Measurements from ENCODE around the gene SLC35E2B. TPM values are rescaled to one million over a fixed set of nuclear protein-coding genes. Genes with fewer than 3 reads are reported as not detected.
A peak's percentile ranks its signal among the peaks of the same experiment; 100 is the strongest.
"Not testable (repeated sequence)": the region's sequence is repeated elsewhere in the genome, so short reads cannot be mapped to it uniquely, and the experiment has no call there.

SLC35E2B gene
- polyA plus RNA-seq, 3 donors = 12.2 to 29.2 (median 17.7) TPM

DNA sequence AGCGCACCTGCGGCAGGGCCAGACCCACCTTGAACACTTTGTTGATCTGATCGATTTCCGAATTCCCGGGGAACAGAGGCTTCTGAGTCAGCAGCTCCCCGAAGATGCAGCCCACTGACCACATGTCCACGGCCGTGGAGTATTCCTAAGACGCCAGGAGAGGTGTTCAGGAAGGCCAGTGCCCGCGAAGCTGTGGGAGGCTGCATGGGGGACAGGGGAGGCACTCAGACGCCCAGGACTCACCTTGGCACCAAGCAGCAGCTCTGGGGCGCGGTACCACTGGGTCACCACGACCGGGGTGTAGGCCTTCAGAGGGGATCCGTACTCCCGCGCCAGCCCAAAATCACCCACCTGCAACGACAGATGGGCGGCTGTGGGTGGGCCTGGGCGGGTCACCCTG is 11.2 kb upstream of the SLC35E2B start:
- no peak overlapping the region for H3K27ac ChIP-seq (ENCODE audit: low read depth in 1 of 2, low read length in 2 of 2)
- peaks cover 21 to 23% of the 10 kb centered on the region in 2 donors for H3K36me3 ChIP-seq (replicated peaks in 1 of 2; ENCODE audit: control insufficient read depth in 1 of 2, insufficient read depth in 2 of 2, low read length in 2 of 2)
- H3K4me3 Mint-ChIP-seq = no peak overlapping the region
- peaks cover 0 to 3% of the 10 kb centered on the region in 2 donors for H3K27me3 ChIP-seq (ENCODE audit: control insufficient read depth in 2 of 2, insufficient read depth in 2 of 2, low read length in 2 of 2)
- no peak overlapping the region for H3K4me2 ChIP-seq (replicated peaks; ENCODE audit: extremely low read depth, low read length, poor library complexity, severe bottlenecking)
- peaks cover 3% of the 10 kb centered on the region in 3 donors for H3K27me3 Mint-ChIP-seq (ENCODE audit: low read depth in 3 of 3)
- peak overlapping the region in 1 of 7 donors; percentile 43 for H3K27ac Mint-ChIP-seq
- H3K4me1 ChIP-seq (ENCODE audit: control insufficient read depth in 1 of 2, insufficient read depth in 2 of 2, low read length in 2 of 2) = no peaks in the 10 kb centered on the region
- no peak for DNase-seq
- no peaks in the 10 kb centered on the region for H3K79me2 ChIP-seq (ENCODE audit: insufficient read depth, low read length)
- no peaks in the 10 kb centered on the region for H4K20me1 ChIP-seq (ENCODE audit: insufficient read depth, low read length)
- H3K4me3 ChIP-seq (replicated peaks in 1 of 3; ENCODE audit: low read depth in 2 of 3, low read length in 3 of 3) = no peak overlapping the region
- 96% methylated on average over 17 of the region's 22 CpGs for WGBS (ENCODE audit: insufficient coverage)
- H3K9me3 ChIP-seq (replicated peaks in 1 of 2; ENCODE audit: control insufficient read depth in 1 of 2, insufficient read depth in 1 of 2, low read length in 2 of 2) = no peaks in the 10 kb centered on the region
- no peak overlapping the region for H3K9ac ChIP-seq (ENCODE audit: insufficient read depth, low read length, poor library complexity, severe bottlenecking)
- H3K4me1 Mint-ChIP-seq = no peaks in the 10 kb centered on the region
- no peak overlapping the region for H2AFZ ChIP-seq (ENCODE audit: insufficient read depth, low read depth, low read length, poor library complexity, severe bottlenecking)
- TF ChIP-seq, protein P1, sequence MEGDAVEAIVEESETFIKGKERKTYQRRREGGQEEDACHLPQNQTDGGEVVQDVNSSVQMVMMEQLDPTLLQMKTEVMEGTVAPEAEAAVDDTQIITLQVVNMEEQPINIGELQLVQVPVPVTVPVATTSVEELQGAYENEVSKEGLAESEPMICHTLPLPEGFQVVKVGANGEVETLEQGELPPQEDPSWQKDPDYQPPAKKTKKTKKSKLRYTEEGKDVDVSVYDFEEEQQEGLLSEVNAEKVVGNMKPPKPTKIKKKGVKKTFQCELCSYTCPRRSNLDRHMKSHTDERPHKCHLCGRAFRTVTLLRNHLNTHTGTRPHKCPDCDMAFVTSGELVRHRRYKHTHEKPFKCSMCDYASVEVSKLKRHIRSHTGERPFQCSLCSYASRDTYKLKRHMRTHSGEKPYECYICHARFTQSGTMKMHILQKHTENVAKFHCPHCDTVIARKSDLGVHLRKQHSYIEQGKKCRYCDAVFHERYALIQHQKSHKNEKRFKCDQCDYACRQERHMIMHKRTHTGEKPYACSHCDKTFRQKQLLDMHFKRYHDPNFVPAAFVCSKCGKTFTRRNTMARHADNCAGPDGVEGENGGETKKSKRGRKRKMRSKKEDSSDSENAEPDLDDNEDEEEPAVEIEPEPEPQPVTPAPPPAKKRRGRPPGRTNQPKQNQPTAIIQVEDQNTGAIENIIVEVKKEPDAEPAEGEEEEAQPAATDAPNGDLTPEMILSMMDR (IDR thresholded peaks at IDR 0.05) = no peak
- H3K9me3 Mint-ChIP-seq = no peaks in the 10 kb centered on the region
- intact Hi-C loops (cut with micrococcal nuclease) = no loop called here
- H3K36me3 Mint-ChIP-seq = peaks cover 19 to 33% of the 10 kb centered on the region in 2 donors

DNA sequence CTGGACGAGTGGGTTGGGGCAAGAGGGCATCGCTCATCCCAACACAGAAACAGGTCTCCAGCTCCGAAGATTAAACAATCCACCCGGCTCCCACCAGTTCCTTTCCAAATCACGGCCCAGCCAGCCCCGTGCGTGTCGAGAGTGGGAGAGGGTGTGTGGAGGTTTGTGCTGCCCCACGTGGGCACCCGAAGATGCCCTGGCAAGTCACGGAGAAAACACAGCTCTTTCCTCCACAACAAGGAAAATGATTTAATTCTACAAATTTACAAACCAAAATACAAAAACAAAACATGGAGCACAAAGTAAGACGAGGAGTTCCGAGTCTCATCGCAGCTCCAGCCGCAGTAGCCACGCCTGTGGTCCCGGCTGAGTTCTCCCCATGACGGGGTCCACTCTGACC is 9.9 kb upstream of the SLC35E2B start:
- H3K4me3 ChIP-seq (replicated peaks in 1 of 3; ENCODE audit: low read depth in 2 of 3, low read length in 3 of 3); intact Hi-C loops (cut with micrococcal nuclease); H2AFZ ChIP-seq (ENCODE audit: insufficient read depth, low read depth, low read length, poor library complexity, severe bottlenecking); H3K9ac ChIP-seq (ENCODE audit: insufficient read depth, low read length, poor library complexity, severe bottlenecking); H3K4me1 ChIP-seq (ENCODE audit: control insufficient read depth in 1 of 2, insufficient read depth in 2 of 2, low read length in 2 of 2); H3K27me3 Mint-ChIP-seq (ENCODE audit: low read depth in 3 of 3); H3K4me3 Mint-ChIP-seq; H3K9me3 ChIP-seq (replicated peaks in 1 of 2; ENCODE audit: control insufficient read depth in 1 of 2, insufficient read depth in 1 of 2, low read length in 2 of 2); H3K27me3 ChIP-seq (ENCODE audit: control insufficient read depth in 2 of 2, insufficient read depth in 2 of 2, low read length in 2 of 2); DNase-seq; H3K4me2 ChIP-seq (replicated peaks; ENCODE audit: extremely low read depth, low read length, poor library complexity, severe bottlenecking); H4K20me1 ChIP-seq (ENCODE audit: insufficient read depth, low read length); H3K27ac ChIP-seq (ENCODE audit: low read depth in 1 of 2, low read length in 2 of 2); H3K9me3 Mint-ChIP-seq; H3K79me2 ChIP-seq (ENCODE audit: insufficient read depth, low read length); H3K27ac Mint-ChIP-seq; H3K4me1 Mint-ChIP-seq: not testable (repeated sequence)
- H3K36me3 Mint-ChIP-seq = peaks cover 16 to 28% of the 10 kb centered on the region in 2 donors
- H3K36me3 ChIP-seq (replicated peaks in 1 of 2; ENCODE audit: control insufficient read depth in 1 of 2, insufficient read depth in 2 of 2, low read length in 2 of 2) = peaks cover 21 to 23% of the 10 kb centered on the region in 2 donors
- WGBS (ENCODE audit: insufficient coverage) = no CpG with 5 or more reads among the region's 18 CpGs

DNA sequence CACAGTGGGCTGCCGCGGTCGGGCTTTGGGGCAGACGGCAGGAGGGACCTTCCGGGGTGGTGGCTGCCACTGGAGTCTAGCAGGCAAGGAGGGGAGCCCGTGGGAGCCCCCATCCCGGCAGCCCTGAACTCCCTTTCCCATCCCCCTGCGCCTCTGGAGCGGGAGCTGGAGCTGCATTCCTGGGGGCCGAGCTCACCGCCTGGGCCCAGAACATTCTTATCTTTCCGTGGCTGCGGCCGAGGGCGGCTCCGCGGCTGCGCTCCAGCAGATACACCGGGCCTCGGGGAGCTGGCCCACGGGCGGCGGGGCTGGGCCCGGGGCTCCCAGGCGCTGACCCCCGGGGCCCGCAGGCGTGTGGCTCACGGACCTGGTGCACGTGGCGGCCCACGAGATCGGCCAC is 8.0 kb upstream of the SLC35E2B start:
- H3K4me3 ChIP-seq (replicated peaks in 1 of 3; ENCODE audit: low read depth in 2 of 3, low read length in 3 of 3); intact Hi-C loops (cut with micrococcal nuclease); H3K27me3 Mint-ChIP-seq (ENCODE audit: low read depth in 3 of 3); H3K9me3 Mint-ChIP-seq; H3K4me3 Mint-ChIP-seq; DNase-seq; H3K4me1 Mint-ChIP-seq; H3K27me3 ChIP-seq (ENCODE audit: control insufficient read depth in 2 of 2, insufficient read depth in 2 of 2, low read length in 2 of 2); H3K79me2 ChIP-seq (ENCODE audit: insufficient read depth, low read length); H3K4me2 ChIP-seq (replicated peaks; ENCODE audit: extremely low read depth, low read length, poor library complexity, severe bottlenecking); H4K20me1 ChIP-seq (ENCODE audit: insufficient read depth, low read length); H3K27ac Mint-ChIP-seq; H3K9me3 ChIP-seq (replicated peaks in 1 of 2; ENCODE audit: control insufficient read depth in 1 of 2, insufficient read depth in 1 of 2, low read length in 2 of 2); H3K9ac ChIP-seq (ENCODE audit: insufficient read depth, low read length, poor library complexity, severe bottlenecking); H3K27ac ChIP-seq (ENCODE audit: low read depth in 1 of 2, low read length in 2 of 2); H3K4me1 ChIP-seq (ENCODE audit: control insufficient read depth in 1 of 2, insufficient read depth in 2 of 2, low read length in 2 of 2); H2AFZ ChIP-seq (ENCODE audit: insufficient read depth, low read depth, low read length, poor library complexity, severe bottlenecking): not testable (repeated sequence)
- no CpG with 5 or more reads among the region's 33 CpGs for WGBS (ENCODE audit: insufficient coverage)
- H3K36me3 ChIP-seq (replicated peaks in 1 of 2; ENCODE audit: control insufficient read depth in 1 of 2, insufficient read depth in 2 of 2, low read length in 2 of 2) = peaks cover 15 to 16% of the 10 kb centered on the region in 2 donors
- peaks cover 15 to 18% of the 10 kb centered on the region in 2 donors for H3K36me3 Mint-ChIP-seq

DNA sequence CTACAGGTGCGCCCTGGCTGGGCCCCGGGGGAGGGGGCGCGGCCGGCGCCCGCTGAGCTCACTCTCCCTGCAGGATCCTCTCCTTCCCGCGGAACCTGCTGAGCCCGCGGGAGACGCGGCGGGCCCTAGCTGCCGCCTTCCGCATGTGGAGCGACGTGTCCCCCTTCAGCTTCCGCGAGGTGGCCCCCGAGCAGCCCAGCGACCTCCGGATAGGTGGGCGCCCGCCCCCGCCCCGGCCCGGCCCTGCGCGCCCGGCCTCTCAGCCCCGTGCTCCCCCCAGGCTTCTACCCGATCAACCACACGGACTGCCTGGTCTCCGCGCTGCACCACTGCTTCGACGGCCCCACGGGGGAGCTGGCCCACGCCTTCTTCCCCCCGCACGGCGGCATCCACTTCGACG is 7.5 kb upstream of the SLC35E2B start:
- H3K4me3 Mint-ChIP-seq; intact Hi-C loops (cut with micrococcal nuclease); H4K20me1 ChIP-seq (ENCODE audit: insufficient read depth, low read length); H3K27me3 Mint-ChIP-seq (ENCODE audit: low read depth in 3 of 3); DNase-seq; H3K4me2 ChIP-seq (replicated peaks; ENCODE audit: extremely low read depth, low read length, poor library complexity, severe bottlenecking); H3K4me1 Mint-ChIP-seq; H3K27ac Mint-ChIP-seq; H3K27ac ChIP-seq (ENCODE audit: low read depth in 1 of 2, low read length in 2 of 2); H2AFZ ChIP-seq (ENCODE audit: insufficient read depth, low read depth, low read length, poor library complexity, severe bottlenecking); H3K27me3 ChIP-seq (ENCODE audit: control insufficient read depth in 2 of 2, insufficient read depth in 2 of 2, low read length in 2 of 2); H3K4me3 ChIP-seq (replicated peaks in 1 of 3; ENCODE audit: low read depth in 2 of 3, low read length in 3 of 3); H3K9me3 Mint-ChIP-seq; H3K9me3 ChIP-seq (replicated peaks in 1 of 2; ENCODE audit: control insufficient read depth in 1 of 2, insufficient read depth in 1 of 2, low read length in 2 of 2); H3K79me2 ChIP-seq (ENCODE audit: insufficient read depth, low read length); H3K9ac ChIP-seq (ENCODE audit: insufficient read depth, low read length, poor library complexity, severe bottlenecking); H3K4me1 ChIP-seq (ENCODE audit: control insufficient read depth in 1 of 2, insufficient read depth in 2 of 2, low read length in 2 of 2): not testable (repeated sequence)
- WGBS (ENCODE audit: insufficient coverage) = no CpG with 5 or more reads among the region's 45 CpGs
- peaks cover 15 to 18% of the 10 kb centered on the region in 2 donors for H3K36me3 Mint-ChIP-seq
- H3K36me3 ChIP-seq (replicated peaks in 1 of 2; ENCODE audit: control insufficient read depth in 1 of 2, insufficient read depth in 2 of 2, low read length in 2 of 2) = peaks cover 15 to 16% of the 10 kb centered on the region in 2 donors

All from CD14-positive monocyte (primary cell).